Stimulated activated CD8-positive, alpha-beta memory T cell treated with anti-CD3 and anti-CD28 coated beads, Interleukin-12 subunit alpha, Interleukin-12 subunit beta, amount 100 ng/mL, for 1 hour (primary cell): ENCODE measurements around the gene BPHL.
"Not testable (repeated sequence)": the region's sequence is repeated elsewhere in the genome, so short reads cannot be mapped to it uniquely, and the experiment has no call there.

ENCODE experiments used
- DNase-seq: peaks from one replicate; pipeline ENCODE4 v3.0.0-alpha.2; 2020; ENCODE audit warnings: low read depth

BPHL gene

DNA sequence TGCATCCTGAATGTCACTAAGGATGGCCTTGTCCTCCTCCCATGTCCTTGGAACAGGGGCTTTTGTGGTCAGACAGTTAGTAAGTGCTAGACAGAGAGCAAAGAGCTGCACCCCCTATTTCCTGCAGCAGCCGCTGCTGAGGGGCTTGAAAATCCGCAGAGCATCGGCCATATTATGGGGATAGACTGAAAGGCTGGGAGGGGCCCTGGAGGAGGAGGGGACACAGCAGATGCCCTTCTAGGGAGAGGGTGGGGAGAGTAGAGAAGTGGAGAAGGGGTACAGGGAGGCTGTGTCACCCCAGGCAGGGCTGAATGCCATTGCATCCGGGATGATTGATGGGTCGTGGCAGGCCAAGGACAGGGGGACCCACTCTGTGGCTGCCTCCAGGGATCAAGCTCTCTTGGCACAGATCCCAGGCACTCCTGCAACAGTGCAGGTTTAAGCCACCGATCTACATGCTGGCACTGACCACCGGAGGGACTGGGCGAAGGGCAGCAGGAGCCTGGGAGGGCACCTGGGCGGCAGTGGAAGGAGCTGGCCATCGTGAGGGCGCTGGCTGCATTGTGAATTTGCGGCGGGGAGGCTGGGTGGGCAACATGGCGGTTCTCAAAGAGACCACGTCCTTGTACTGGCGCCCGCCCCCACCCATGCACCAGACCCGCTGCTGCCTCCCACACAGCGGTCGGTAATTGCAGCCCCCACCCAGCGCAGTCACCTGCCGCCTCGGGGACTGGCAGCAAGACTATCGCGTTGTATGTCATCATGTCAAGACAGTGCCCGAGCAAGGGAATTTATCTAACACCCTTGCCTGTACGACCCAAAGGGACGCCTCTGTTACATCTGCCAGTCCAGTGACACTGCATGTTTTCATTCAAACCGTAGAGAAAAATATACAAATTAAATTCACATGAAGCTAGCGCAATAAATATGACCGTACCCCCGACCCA lies 37.9 kb downstream of the BPHL start:
- DNase-seq = not testable (repeated sequence)

DNA sequence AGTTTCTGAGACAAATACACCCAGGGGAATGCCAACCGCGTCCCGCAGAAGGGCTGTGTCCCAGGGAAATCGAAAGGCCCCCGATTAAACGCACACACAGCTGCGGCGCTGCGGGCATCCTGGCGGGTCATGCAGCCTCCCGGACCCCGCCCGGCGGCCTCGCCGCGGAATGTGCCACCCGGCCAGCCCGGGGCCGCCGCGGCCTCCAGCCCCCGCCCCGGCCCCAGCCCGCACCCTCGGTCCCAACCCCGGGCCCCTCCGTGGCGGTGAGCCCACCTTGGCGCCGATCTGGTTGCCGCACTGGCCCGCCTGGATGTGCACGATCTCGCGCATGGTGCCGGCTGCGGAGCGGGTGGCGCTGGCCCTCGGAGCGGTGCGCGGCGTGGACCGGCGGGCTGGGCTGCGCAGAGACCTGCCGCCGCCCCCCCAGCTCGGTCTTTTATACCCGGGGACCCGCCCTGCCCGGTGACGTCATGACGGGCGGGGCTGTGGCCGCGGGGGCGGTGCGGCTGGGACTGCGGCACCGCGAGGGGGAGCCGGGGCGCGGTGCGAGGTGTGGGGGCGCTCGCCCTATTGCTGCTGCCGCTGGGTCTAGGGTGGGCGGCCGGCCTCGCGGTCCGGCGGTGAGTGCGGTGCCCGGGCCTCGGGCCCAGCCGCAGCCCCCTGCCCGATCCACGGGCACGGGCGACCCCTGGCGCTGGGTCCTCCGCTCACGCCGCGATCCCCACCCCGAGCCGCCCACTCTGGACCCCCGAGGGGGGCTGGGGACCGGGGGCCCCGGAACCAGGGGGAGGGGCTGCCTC lies 38.8 kb downstream of the BPHL start, which contains the start of gene TUBB2A:
Gene TUBB2A, minus strand, starts transcription at position 414 of the 803 bp plus-strand sequence. Its CDS starts 81 bp downstream, at position 333.
- DNase-seq = peak; percentile 78

DNA sequence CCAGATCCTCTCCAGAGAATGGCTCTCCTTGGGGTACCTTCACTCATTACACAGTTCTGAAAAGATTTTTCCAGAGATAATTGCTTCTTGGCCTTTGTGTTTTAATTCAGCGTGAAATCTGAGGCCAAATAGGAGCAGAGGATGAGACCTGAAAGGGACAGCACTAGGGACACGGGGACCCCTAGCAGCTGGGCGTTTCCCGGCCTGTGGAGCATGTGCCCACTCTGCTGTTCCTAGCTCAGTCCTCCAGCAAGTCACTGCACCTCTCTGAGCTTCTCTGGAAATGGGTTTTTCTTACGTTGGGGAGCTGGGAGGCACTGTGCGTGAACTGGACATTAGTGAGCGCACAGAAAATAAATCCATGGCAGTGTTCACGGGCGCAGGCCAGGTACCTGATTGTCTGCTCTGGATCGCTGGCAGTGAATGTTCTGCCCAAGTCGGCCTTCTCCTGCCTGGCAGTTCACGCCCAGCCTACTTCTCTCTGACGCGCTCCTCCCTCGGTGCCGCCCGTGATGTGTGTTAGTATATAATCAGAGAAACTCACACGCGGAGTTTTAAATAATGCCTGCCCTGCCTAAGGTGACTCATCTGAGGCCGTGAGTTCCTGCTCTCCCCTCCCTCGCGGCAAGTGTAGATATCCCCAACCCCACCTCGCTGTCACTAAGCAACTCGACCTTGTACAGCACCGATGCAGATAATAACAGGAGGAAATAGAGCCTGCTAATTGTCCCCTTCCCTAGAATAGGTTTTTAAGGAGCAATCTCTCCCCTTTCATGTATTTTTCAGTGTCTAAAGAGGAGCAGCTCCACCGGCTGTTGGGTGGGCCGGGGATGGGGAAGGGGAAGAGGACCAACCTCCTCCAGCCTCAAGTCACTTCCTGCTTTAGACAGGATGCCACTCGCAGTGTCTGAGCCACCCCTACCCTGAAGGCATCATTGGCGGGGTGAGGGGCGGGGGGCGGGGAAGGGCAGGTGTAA lies 41.6 kb downstream of the BPHL start:
- peak; percentile 63 for DNase-seq

DNA sequence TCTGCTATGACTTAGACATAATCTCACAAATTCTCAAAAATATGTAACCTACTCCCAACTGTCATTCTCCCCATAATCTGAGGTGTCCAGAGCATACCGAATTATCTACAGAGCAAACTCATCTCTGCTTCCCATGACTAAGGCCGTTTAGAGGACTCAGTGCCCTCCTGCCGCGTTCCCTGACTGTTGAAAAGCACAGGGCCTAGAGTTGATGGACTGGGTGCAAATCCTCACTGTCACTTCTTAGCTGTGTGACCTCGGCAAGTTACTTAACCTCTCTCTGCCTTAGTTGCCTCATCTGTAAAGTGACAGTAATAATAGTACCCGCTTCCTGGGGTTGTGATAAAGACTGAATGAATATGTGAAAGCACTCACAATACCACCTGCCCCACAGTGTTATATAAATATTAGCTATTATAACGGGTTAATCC lies 43.6 kb downstream of the BPHL start:
- DNase-seq = no peak

DNA sequence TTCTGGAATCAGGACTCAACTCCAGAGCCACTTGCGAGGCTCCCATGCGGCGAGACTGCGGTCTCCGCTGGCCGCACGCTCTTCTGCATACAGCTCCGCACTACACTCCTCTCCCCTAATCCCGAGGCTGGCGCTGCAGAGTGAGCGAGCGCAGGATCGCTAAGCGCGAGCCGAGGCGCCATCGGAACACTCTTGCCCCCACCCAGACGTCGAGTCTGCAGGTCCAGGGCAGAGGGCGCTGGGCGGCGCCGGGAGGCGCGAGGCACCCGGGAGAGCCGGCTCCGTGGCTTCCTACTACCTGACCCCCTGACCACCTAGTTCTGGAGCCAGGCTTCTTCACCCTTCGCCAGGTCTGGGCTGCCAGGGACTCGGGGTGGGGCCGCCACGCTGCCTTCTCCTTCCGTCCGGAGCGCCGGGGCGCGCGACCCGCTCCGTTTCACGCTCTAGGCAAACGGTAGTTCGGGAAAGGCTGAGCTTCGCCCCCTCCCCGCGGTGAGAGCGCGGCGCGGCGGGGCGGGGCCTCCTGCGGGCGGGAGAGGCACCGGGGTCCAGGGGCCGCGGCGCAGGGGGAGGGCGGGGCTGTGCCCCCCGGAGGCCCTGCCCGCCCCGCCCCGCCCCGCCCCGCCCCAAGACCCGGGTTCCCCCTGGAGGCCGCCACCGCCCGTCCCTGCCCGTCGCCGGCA lies 44.2 kb downstream of the BPHL start:
- no peak for DNase-seq

DNA sequence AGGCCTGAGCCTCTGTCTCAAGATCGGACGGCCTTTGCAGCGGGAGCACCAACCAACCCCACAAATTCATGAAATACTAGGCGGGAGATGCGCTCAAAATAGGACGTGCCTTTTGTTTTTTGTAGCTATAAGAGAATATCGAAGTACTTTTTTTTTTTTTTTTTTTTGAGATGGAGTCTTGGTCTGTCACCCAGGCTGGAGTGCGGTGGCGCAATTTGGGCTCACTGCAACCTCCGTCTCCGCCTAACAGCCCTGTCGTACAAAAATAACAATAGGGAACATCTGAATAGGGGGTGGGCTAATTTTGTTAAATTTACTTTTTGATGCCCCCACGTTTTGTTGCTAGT lies 44.7 kb downstream of the BPHL start:
- DNase-seq = no peak

DNA sequence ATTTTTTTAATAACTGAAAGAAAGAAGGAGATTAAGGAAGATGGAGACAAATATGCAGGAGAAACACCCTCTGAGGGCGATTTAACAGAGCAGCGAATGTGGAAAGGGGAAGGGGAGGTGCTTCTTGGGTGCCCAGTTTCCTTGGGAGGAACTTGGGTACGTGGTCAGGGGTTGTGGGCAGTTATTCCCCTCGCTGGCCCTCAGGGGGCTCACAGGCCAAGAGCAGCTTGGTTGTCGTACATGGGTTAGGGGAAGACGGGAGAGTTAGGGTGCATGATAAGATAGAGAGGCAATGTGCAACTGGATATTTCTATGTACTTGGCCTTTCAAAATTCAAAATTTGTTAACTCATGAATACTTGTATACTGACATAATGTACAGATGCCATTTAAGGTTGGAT lies 45.9 kb downstream of the BPHL start:
- DNase-seq = no peak

DNA sequence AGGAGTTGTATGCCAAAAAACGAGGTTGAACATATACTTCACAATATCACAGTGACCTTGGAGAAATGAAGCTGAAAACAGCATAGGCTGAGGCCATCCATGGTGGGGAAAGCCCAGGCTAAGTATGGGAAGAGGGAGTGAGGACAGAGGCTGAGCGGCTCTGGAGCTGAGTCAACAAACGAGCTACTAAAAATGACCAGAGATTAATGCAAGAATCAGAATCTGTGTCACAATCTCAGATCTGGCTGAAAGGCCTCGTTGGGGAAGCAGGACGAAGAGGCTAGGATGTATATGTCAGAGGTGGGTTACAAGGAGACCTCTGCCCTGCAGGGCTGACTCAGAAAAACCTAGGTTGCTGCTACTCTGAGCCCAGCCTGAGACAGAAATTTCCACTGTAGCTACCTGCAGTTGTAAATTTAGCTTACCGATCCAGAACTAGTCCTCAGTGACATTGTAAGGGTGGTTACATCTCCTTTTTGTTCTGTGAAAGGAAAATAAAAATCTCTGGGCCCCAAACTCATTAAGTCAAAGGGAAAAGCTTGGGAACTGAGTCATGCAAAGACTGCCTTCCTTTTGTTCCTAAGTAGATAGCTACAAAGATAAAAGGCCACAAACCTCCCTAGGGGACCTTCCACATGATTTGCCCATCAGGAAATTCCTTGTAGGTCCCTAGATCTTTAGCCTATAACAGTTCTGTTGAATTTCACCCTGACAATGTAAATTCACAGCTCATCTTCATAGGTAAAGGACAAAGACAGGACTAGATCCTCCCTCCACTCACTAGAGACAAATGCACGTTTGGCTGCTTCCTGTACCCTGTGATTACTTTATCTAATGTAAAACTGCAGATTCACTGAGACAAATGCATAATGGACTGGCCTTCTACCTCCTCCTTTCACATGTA lies 47.4 kb downstream of the BPHL start:
- no peak for DNase-seq

DNA sequence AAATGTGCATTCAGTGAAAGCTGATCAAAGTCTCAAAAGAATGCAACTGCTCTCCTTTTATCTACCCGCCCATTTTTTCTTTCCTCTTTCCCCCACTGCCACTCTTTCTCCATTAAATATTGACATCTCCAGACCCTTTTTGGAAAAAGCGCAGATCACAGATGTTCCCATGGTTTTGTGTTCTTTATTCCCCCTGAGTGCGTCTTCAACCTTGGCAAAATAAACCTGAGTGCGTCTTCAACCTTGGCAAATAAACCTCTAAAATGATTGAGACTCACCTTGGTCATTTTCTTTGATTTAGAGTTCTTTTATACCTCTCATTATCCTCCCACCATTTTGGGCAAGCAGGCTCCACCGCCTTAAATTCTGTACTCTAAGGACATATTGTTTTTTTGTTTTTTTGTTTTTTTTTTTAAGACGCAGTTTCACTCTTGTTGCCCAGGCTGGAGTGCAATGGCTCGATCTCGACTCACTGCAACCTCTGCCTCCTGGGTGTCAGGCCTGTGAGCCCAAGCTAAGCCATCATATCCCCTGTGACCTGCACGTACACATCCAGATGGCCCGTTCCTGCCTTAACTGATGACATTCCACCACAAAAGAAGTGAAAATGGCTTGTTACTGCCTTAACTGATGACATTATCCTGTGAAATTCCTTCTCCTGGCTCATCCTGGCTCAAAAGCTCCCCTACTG lies 48.2 kb downstream of the BPHL start:
- DNase-seq = not testable (repeated sequence)

DNA sequence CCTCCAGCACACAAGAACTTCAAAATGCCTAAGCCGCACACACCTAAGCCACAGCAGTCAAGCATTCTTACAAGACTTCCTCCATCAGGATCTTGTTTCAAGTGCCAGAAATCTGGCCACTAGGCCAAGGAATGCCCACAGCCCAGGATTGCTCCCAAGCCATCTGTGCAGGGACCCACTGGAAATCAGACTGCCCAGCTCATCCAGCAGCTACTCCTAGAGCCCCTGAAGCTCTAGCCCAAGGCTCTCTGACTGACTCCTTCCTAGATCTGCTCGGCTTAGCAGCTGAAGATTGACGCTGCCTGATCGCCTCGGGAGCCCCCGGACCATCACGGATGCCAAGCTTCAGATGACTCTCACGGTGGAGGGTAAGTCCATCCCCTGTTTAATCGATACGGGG lies 49.5 kb downstream of the BPHL start:
- DNase-seq = not testable (repeated sequence)

DNA sequence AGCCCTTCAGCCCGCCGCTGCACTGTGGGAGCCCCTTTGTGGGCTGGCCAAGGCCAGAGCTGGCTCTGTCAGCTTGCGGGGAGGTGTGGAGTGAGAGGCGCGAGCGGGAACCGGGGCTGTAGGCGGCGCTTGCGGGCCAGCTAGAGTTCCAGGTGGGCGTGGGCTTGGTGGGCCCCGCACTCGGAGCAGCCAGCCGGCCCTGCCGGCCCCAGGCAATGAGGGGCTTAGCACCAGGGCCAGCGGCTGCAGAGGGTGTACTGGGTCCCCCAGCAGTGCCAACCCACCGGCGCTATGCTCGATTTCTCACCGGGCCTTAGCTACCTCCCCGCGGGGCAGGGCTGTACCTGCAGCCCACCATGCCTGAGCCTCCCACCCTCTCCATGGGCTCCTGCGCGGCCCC lies 52.2 kb downstream of the BPHL start:
- DNase-seq = not testable (repeated sequence)

DNA sequence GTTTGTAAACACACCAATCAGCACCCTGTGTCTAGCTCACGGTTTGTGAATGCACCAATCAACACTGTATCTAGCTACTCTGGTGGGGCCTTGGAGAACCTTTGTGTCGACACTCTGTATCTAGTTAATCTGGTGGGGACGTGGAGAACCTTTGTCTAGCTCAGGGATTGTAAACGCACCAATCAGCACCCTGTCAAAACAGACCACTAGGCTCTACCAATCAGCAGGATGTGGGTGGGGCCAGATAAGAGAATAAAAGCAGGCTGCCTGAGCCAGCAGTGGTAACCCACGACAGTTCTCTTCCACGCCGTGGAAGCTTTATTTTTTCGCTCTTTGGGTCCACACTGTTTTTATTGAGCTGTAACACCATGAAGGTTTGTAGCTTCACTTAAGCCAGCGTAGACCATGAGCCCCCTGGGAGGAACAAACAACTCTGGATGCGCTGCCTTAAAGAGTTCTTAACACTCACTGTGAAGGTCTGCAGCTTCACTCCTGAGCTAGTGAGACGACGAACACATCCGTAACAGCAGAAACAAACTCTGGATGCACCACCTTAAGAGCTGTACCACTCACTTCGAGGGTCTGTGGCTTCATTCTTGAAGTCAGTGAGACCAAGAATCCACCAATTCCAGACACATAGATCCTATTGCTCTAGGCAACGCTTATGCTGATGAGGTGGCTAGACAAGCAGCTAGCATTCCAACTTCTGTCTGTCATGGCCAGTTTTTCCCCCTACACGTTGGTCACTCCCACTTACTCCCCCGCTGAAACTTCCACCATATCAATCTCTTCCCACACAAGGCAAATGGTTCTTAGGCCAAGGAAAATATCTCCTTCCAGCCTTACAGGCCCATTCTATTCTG lies 53.0 kb downstream of the BPHL start:
- not testable (repeated sequence) for DNase-seq

DNA sequence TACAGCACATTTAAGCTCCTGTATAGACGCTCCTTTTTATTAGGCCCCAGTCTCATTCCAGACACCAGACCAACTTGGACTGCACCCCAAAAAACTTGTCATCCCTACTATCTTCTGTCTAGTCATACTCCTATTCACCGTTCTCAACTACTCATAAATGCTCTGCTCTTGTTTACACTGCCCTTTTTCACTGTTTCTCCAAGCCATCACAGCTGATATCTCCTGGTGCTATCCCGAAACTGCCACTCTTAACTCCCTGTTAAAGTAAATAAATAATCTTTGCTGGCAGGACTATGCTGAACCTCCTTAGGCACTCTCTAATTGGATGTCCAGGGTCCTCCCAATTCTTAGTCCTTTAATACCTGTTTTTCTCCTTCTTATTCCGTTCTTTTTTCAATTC lies 54.3 kb downstream of the BPHL start:
- DNase-seq = not testable (repeated sequence)

DNA sequence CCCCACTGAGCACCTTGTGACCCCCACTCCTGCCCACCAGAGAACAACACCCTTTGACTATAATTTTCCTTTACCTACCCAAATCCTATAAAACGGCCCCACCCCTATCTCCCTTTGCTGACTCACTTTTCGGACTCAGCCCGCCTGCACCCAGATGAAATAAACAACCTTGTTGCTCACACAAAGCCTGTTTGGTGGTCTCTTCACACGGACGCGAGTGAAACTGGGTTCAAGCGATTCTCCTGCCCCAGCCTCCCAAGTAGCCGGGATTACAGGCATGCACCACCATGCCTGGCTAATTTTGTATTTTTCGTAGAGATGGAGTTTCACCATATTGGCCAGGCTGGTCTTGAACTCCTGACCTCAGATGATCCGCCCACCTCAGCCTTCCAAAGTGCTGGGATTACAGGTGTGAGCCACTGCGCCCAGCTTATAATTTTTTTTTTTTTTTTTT lies 55.2 kb downstream of the BPHL start:
- DNase-seq = not testable (repeated sequence)

DNA sequence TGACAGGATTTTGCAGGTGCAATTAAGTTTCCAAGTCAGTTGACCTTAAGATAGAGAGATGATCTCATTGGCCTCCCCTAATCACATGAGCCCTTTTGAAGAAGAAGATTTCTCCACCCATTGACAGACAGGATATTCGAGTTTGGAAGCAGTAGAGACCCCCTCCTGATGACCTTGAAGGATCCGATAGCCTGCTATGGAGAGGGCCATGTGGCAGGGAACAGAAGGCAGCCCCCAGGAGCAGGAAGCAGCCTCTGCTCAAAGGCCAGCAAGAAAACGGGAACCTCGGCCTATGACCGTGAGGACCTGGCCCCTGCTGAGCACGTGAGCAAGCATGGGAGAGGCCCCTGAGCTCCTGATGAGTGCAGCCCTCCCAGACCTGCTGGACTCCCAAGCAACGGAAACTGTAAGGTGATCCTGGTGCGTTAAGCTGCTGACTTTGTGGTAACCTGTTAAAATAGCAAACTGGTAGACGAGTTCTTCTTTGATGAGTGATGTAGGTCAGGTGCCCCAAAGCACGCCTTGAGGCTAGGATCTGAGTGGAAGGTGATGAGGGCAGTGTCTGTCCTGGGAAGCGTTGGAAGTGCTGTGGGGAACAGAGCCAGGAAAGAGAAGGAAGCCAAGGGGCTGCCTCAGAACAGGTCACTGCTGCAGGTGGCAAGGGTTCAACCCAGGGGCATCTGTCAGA lies 57.3 kb downstream of the BPHL start:
- no peak for DNase-seq

DNA sequence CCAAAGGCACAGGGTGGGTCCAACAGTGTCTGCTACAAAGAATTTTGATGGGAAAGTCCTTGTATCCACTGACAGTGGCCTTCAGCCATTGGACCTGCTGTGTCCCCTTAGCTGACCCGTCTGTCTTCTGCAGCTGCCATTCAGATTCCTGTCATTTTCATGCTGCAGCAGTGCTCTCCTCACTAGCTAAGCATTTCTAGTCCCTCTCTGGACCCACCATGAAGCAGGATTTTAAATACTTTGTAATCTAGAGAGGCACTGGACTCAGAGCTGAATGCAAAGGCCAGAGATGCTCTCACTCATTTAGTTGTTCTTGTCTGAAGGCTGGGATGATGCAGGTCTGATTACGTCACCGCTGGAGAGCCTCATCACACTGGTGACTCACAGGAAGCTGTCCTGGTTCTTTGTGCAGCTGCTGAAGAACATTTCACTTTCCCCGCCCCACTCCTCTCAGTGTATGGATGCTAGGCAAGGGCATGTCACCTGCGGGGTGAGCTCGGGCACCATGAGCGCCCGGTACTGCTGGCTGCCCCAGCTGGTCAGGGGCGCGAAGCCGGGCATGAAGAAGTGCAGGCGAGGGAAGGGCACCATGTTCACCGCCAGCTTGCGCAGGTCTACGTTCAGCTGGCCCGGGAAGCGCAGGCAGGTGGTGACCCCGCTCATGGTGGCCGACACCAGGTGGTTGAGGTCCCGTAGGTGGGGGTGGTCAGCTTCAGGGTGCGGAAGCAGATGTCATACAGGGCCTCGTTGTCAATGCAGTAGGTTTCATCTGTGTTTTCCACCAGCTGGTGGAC lies 58.2 kb downstream of the BPHL start:
- DNase-seq = no peak

DNA sequence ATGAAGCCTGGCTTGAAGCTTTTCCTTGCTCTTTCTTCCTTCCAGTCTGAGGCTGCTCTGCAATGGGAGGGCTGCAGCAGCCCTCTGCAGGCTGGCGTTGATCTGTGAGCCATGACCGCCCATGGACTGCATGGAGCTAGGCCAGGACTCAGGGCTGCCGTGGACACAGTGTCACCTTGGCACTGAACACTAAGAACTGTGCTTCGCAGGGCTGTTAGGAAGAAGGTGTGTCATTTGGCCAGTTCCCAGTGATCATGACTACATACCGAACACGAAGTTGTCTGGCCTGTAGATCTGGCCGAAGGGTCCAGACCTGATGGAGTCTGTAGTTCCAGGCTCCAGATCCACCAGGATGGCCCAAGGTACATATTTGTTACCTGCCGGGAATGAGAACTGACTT lies 60.2 kb downstream of the BPHL start:
- DNase-seq = not testable (repeated sequence)
